Measurements from ENCODE around the gene CCDC146.
"Not testable (repeated sequence)": the region's sequence is repeated elsewhere in the genome, so short reads cannot be mapped to it uniquely, and the experiment has no call there.

The CCDC146 gene

DNA sequence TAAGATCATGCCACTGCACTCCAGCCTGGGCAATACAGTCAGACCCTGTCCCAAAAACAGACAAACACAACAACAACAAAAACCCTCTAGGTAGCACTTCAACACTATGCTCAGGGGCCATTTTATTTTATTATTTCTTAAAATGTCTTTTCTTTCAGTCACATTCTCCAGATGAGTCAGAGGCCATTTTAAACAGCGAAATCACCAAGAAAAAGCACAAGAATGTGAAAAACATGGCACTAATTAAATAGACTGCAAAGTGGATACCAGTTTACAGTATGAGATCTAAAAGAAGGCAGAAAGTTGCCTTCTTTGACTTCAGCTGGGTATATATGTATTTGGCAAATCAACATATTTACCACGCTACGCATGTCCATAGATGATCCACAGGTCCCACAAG lies 83.3 kb downstream of the CCDC146 start:
- no peak for DNase-seq

DNA sequence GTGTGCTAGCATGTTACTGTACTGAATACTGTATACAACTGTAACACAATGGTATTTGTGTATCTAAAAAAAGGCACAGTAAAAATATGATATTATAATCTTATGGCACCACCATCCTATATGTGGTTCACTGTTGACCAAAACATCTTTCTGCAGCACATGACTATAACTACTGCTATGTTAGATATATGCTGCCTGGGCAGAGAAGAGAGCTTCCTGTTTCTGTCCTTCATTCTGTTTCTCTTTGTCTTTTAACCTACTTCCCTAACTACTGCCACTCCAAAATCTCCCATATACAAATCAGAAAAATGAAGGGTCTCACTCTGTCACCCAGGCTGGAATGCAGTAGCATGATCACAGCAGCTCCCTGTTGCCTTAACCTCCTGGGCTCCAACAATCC lies 86.0 kb downstream of the CCDC146 start:
- no peak for DNase-seq

DNA sequence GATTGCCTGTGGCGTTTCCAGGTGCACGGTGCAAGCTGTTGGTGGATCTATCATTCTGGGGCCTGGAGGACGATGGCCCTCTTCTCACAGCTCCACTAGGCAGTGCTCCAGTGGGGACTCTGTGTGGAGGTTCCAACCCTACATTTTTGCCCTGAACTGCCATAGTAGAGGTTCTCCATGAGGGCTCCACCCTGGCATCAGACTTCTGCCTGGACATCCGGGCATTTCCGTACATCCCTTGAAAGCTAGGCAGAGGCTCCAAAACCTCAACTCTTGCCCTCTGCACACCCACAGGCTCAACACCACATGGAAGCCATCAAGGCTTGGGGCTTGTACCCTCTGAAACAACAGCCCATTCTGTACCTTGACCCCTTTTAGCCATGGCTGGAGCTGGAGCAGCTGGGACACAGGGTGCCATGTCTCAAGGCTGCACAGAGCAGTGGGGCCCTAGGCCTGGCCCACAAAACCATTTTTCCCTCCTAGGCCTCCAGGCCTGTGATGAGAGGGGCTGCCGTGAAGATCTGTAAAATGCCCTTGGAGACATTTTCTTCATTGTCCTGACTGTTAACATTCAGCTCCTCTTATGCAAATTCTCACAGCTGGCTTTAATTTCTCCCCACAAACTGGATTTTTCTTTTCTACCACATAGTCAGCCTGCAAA lies 87.2 kb downstream of the CCDC146 start:
- DNase-seq: no peak

GRCh38 chr7:77216181-77216845 lies 93.9 kb downstream of the CCDC146 start:
- no peak for DNase-seq

- no peak for DNase-seq
These were observed 95.2 kb downstream of the CCDC146 start for GRCh38 chr7:77217474-77218185.

- DNase-seq: not testable (repeated sequence)
These were observed 97.4 kb downstream of the CCDC146 start for GRCh38 chr7:77219701-77220331.

DNA sequence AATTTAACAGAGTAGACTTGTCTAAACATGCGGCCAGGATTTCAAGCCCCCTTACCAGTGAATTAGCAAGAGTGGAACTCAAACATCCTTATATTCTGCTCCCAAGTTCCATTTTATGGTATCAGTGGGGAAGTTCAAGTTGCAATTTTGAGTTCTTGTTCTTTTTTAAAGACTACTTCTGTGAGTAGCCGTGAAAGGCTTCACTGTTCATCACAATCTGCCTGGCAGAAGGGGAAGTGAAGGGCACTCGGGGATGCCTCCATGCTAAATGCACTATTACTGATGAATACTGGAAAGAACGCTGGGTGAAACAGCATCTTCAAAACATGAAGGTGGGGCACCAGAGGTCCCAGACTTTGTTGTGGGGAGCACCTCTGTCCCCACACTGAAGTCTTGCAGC lies 99.7 kb downstream of the CCDC146 start:
- no peak for DNase-seq

DNA sequence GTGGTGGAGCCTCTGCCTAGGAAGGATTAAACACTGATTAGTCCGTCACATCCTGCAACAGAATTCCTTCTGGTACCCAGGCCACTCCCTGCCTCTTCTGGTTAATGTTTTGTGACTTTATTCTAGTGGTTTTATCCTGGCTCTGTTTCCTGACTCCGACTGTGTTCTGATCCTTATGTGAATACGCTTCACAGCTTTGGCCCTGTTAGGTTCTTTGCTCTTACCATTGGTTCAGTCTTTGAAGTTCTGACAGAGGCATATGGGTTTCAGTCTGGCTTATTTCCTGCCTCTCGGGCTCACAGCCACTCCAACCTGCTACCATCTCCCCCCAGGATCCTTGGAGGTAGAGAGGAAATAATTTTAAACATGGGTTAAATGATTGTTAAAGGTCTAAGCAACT lies 100.4 kb downstream of the CCDC146 start:
- no peak for DNase-seq

DNA sequence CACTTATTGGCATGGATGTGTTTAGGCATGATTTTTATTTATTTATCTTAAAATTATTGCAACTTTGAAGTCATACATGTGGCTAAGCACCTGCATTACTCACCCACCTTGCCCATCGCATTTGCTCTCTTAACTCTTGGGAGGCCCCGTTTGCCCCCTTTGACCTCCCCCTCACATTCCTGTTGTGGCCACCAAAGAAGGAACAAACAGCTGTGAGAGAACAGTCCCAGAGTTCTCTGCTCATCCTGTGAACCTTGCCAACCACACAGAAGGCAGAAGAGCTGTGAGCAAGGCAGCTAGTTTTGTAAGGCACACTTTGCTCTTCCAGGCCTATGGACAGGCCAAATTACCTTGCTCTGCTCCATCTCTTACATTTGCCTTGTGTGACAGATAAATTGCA lies 100.8 kb downstream of the CCDC146 start:
- no peak for DNase-seq

DNA sequence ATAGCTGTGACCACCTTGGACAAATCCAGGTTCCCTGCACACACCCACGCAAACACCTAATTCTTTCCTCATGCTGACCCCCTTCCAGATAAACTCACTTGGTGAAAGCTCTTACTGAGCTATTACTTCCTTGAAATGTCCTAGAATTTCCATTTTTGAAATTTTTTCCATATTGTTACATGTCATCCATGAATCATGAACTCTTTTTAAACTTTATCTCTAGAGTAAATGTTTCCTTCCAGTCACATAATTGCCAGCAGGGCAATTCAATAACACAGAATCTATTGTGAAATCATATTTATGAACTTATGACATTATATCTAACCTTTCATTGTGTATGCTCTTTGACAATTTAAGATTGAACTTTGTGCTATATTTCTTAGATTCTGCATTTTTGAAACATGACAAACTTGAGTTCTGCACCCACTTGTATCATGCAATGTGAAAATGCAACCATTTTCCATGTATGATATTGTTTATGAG lies 104.0 kb downstream of the CCDC146 start:
- no peak for DNase-seq

DNA sequence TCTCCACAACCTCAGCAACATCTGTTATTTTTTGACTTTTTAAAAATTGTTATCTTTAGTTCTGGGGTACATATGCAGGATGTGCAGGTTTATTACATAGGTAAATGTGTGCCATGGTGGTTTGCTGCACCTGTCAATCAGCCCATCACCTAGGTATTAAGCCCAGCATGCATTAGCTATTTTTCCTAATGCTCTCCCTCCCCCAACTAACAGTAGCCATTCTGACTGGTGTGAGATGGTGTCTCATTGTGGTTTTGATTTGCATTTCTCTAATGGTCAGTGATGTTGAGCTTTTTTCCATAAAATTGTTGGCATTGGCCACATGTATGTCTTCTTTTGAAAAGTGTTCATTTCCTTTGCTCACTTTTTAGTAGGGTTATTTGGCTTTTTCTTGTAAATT lies 106.4 kb downstream of the CCDC146 start:
- not testable (repeated sequence) for DNase-seq

DNA sequence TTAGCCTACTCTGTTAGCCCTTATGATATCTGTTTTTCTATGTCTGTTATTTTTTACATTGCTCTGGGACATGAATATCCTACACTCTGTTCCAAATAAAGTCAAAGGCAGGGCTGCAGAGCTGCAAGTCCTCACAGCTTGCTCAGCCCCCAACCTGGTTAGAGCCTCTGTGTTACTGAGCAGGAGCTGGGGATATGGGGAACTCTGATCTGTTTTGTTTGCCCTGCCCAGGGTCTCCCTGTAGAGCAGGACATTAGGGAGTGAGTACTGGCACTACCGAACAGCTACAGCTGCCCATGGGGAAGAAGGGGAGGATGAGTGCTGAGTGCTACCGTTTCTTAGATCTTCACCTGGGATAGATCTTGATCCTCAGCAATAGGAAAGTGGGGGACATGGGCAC lies 110.1 kb downstream of the CCDC146 start:
- no peak for DNase-seq

DNA sequence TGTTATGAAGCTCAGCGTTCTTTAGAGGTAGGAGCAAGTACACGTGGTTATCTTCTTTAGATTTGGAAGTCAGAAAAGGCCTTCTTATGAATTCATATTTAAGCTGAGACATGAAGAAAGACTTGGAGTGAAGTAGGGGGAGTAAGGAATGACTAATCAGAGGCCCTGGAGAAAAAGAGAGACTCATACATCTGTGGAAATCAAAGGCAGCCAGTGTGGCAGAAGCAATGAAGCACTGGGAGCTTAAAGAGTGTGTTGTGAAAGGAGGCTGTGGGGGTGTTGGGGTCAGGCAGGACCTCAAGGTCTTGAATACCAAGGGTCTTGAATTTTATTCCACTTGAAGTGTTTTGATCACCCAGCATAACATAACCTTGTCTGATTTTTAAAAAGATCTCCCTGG lies 112.9 kb downstream of the CCDC146 start:
- DNase-seq: no peak

DNA sequence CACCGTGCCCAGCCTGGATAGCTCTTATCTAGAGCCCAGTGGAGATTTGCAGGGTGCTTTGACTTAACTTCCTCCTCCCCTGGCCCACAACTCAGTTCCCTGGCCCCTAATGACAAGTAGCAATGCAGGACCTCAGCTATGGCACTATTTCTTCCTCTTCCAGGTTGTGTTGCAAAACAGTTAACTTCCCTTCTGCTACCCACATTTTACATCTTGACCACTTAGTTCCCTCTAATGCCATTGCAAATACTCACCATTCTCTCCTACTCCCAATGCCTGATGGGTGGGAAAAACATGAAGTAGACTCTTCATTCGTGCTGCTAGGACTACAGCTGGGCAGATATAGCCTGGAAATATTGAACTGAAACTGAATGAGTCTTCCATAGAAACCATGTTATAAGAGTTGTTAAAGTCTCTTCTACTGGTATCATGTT lies 116.3 kb downstream of the CCDC146 start:
- no peak for DNase-seq

GRCh38 chr7:77239471-77239870 lies 117.1 kb downstream of the CCDC146 start:
- DNase-seq: no peak

GRCh38 chr7:77242068-77242467 lies 119.7 kb downstream of the CCDC146 start:
- no peak for DNase-seq

GRCh38 chr7:77242554-77242953 lies 120.1 kb downstream of the CCDC146 start:
- DNase-seq: no peak

- DNase-seq: no peak
These were observed 122.0 kb downstream of the CCDC146 start for GRCh38 chr7:77244222-77244934.

- no peak for DNase-seq
These were observed 122.8 kb downstream of the CCDC146 start for GRCh38 chr7:77245015-77245755.

DNA sequence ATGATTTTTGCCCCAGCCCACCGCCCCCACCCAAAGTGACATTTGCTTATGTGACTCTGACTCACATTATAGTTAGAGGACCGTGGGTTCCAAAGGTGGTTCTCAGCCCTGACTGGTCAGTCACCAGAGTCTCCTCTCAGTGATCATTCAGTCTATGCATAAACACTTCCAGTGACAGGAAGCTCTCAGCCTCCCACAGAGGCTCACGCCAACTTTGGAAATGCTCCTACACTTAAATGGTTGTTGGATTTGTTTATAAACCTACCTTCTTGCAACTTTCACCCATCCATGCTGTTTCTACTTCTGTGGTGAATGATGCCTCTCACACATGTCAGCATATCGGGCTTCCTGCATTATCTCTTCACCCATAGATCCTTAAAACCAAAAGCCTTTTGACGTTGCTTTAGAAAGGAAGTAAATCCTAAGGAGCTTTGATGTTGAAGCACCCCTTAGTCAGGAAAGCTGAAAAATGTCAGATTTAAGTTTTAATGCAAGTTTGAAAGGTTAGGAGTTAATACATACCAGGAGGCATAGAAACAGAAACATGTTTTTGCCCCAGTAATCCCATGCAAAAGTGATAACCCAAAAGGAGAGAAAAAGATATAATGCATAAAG lies 123.7 kb downstream of the CCDC146 start:
- DNase-seq: no peak

DNA sequence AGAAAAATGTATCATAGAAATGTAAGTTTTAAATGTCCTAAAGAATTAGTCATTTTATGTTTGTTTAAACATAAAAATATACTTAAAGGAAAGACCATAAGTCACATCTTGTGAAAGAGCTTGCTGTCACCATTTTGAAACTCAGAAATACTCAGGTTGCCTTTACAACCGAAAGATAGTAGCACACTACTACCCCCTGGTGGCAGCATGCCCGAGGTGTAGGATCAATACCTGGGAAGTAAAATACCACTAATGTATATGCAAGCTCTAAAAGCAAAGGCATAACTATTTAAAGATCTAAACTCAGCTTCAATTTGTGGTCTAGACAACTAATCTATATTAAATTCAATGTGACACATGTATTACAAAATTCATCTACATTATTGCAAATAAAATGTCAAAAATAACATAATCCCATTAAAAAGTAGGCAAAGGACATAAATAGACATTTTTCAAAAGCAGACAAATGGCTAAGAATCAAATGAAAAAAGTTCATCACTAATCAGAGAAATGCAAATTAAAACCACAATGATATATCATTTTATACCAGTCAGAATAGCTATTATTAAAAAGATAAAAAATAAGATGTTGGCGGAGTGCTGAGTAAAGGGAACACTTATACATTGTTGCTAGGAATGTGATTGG lies 124.9 kb downstream of the CCDC146 start:
- peak; percentile 96 for DNase-seq

All from activated CD8-positive, alpha-beta memory T cell treated with anti-CD3 and anti-CD28 coated beads for 24 hours (primary cell).